H1 (cell line): Measurements from ENCODE around the gene INTS15. TPM values are rescaled to one million over a fixed set of nuclear protein-coding genes. Genes with fewer than 3 reads are reported as not detected.

Experiments
- EGR1 ChIP-seq: IDR thresholded peaks from 2 replicates; pipeline ENCODE4 v1.6.1; 2011; ENCODE audit warnings: low read depth, low read length, borderline replicate concordance
- HDAC2 ChIP-seq, 2 experiments: fragments of 300-600 bp in 1 of 2; sonication (generic) in 1 of 2; IDR thresholded peaks; 2 replicates each; pipeline ENCODE4 v1.6.1; 2011 to 2012; ENCODE audit warnings: low read depth in 2 of 2, low read length in 2 of 2, mild to moderate bottlenecking in 2 of 2, moderate library complexity in 2 of 2, borderline replicate concordance in 1 of 2, inconsistent platforms in 1 of 2
- KDM1A ChIP-seq: fragments of 200-600, 300-600 bp; sonication (generic); IDR thresholded peaks from 2 replicates; pipeline ENCODE4 v1.7.1; 2016; ENCODE audit warnings: mild to moderate bottlenecking, low read length, borderline replicate concordance
- PHF8 ChIP-seq: fragments of 200-600 bp; sonication (generic); conservative IDR thresholded peaks from 2 replicates; pipeline ENCODE4 v1.7.1; 2012; ENCODE audit warnings: low read depth, mild to moderate bottlenecking, inconsistent platforms, low read length, moderate library complexity
- SAP30 ChIP-seq: fragments of 300-600 bp; sonication (generic); IDR thresholded peaks from 2 replicates; pipeline ENCODE4 v1.7.1; 2012; ENCODE audit warnings: low read length, moderate library complexity, mild to moderate bottlenecking, inconsistent platforms; ENCODE audit not compliant: insufficient read depth, insufficient replicate concordance
- polyA plus RNA-seq, 7 experiments: library from polyadenylated mRNA; depleted of rRNA in 3 of 7; stranded (reverse) in 5 of 7; unstranded in 2 of 7; fragments of >200 nt in 5 of 7; fragments of 200-250 nt in 2 of 7; gene quantifications; 1 replicate in 5 of 7; 2 replicates in 1 of 7; 4 replicates in 1 of 7; pipeline versions ENCODE4 v1.2.1 to v1.2.3, GENCODE V29; 2011 to 2013; ENCODE audit warnings: missing spikeins in 2 of 7, mixed read lengths in 2 of 7
- total RNA-seq: library from RNA; stranded (reverse); fragmentation: NEBNext Ultra II Directional; extraction: Animal tissue kit (Norgen Biotek cat#: 25700); gene quantifications from 2 replicates; pipeline ENCODE4 v1.2.1, GENCODE V29; 2021
- TF ChIP-seq, protein P1 (sequence below): fragments of 300-600 bp; sonication (generic); IDR thresholded peaks from 2 replicates; pipeline ENCODE4 v1.7.1; 2012; ENCODE audit warnings: low read length, moderate library complexity, mild to moderate bottlenecking, inconsistent platforms; ENCODE audit not compliant: insufficient replicate concordance

The INTS15 gene
- total and polyA plus RNA-seq, 2 of the 8 experiments (the other 6 are each of a cell fraction or from before 2014, with no cell fraction given): 23.0 to 25.7 TPM

DNA sequence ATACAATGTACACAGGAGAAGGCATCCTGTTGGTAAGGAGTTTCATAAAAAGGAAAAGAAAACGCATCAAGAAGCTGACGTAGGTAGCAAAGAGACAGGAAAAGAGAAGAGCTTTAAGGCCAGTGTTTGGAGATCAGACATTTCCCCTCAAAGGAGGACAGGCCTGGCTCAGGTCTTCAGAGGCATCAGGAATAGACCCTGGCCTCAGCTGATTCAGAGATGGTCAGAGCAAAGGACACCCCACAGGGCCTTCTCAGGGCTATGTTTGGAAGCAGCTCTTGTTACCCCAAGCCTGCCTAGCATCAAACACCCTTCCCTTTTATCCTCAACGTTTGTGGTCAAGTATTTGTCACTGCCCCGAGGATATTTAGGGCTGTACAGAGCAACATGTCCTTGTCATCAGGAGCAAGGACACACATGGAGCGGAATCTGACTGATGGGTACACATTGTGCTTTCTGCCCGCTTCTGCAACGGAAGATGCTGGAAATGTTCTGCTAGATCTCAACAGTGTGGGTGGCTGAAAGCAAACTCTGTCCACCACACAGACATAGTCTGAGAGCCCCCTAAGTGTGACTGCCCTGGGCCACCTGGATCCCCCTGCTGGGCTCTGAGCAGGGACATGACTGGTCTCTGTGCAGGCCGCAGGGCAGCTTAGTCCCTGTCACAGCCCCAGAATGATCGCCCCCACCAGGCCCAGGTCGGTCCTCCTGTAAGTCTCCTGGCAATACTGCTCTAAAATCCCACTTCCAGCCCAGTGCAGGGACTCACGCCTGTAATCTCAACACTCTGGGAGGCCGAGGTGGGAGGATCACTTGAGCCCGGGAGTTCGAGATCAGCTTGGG lies 13.6 kb upstream of the INTS15 start (continued):
- TF ChIP-seq, protein P1, sequence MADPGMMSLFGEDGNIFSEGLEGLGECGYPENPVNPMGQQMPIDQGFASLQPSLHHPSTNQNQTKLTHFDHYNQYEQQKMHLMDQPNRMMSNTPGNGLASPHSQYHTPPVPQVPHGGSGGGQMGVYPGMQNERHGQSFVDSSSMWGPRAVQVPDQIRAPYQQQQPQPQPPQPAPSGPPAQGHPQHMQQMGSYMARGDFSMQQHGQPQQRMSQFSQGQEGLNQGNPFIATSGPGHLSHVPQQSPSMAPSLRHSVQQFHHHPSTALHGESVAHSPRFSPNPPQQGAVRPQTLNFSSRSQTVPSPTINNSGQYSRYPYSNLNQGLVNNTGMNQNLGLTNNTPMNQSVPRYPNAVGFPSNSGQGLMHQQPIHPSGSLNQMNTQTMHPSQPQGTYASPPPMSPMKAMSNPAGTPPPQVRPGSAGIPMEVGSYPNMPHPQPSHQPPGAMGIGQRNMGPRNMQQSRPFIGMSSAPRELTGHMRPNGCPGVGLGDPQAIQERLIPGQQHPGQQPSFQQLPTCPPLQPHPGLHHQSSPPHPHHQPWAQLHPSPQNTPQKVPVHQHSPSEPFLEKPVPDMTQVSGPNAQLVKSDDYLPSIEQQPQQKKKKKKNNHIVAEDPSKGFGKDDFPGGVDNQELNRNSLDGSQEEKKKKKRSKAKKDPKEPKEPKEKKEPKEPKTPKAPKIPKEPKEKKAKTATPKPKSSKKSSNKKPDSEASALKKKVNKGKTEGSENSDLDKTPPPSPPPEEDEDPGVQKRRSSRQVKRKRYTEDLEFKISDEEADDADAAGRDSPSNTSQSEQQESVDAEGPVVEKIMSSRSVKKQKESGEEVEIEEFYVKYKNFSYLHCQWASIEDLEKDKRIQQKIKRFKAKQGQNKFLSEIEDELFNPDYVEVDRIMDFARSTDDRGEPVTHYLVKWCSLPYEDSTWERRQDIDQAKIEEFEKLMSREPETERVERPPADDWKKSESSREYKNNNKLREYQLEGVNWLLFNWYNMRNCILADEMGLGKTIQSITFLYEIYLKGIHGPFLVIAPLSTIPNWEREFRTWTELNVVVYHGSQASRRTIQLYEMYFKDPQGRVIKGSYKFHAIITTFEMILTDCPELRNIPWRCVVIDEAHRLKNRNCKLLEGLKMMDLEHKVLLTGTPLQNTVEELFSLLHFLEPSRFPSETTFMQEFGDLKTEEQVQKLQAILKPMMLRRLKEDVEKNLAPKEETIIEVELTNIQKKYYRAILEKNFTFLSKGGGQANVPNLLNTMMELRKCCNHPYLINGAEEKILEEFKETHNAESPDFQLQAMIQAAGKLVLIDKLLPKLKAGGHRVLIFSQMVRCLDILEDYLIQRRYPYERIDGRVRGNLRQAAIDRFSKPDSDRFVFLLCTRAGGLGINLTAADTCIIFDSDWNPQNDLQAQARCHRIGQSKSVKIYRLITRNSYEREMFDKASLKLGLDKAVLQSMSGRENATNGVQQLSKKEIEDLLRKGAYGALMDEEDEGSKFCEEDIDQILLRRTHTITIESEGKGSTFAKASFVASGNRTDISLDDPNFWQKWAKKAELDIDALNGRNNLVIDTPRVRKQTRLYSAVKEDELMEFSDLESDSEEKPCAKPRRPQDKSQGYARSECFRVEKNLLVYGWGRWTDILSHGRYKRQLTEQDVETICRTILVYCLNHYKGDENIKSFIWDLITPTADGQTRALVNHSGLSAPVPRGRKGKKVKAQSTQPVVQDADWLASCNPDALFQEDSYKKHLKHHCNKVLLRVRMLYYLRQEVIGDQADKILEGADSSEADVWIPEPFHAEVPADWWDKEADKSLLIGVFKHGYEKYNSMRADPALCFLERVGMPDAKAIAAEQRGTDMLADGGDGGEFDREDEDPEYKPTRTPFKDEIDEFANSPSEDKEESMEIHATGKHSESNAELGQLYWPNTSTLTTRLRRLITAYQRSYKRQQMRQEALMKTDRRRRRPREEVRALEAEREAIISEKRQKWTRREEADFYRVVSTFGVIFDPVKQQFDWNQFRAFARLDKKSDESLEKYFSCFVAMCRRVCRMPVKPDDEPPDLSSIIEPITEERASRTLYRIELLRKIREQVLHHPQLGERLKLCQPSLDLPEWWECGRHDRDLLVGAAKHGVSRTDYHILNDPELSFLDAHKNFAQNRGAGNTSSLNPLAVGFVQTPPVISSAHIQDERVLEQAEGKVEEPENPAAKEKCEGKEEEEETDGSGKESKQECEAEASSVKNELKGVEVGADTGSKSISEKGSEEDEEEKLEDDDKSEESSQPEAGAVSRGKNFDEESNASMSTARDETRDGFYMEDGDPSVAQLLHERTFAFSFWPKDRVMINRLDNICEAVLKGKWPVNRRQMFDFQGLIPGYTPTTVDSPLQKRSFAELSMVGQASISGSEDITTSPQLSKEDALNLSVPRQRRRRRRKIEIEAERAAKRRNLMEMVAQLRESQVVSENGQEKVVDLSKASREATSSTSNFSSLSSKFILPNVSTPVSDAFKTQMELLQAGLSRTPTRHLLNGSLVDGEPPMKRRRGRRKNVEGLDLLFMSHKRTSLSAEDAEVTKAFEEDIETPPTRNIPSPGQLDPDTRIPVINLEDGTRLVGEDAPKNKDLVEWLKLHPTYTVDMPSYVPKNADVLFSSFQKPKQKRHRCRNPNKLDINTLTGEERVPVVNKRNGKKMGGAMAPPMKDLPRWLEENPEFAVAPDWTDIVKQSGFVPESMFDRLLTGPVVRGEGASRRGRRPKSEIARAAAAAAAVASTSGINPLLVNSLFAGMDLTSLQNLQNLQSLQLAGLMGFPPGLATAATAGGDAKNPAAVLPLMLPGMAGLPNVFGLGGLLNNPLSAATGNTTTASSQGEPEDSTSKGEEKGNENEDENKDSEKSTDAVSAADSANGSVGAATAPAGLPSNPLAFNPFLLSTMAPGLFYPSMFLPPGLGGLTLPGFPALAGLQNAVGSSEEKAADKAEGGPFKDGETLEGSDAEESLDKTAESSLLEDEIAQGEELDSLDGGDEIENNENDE: no peak
- TF ChIP-seq KDM1A (no peak), SAP30 (no peak), PHF8 (no peak), EGR1 (no peak), HDAC2 (IDR thresholded peaks at IDR 0.05; ENCODE audit: borderline replicate concordance in 1 of 2, low read depth in 2 of 2, low read length in 2 of 2) (no peak)
